Endothelial cell (in vitro differentiated cells): Measurements from ENCODE around the gene ZIC5. TPM values are rescaled to one million over a fixed set of nuclear protein-coding genes. Genes with fewer than 3 reads are reported as not detected.
"Not testable (repeated sequence)": the region's sequence is repeated elsewhere in the genome, so short reads cannot be mapped to it uniquely, and the experiment has no call there.

Source experiments
- DNase-seq: peaks from one replicate; pipeline ENCODE4 v3.0.0; 2021; ENCODE audit warnings: low spot score
- H3K27ac Mint-ChIP-seq: one replicate; pipeline ENCODE4 v1.8.0; 2021; ENCODE audit warnings: mixed read lengths, inconsistent platforms; ENCODE audit not compliant: unreplicated experiment
- H3K27me3 Mint-ChIP-seq: one replicate; pipeline ENCODE4 v1.8.0; 2021; ENCODE audit warnings: mild to moderate bottlenecking, moderate library complexity, mixed read lengths, inconsistent platforms; ENCODE audit not compliant: unreplicated experiment
- H3K36me3 Mint-ChIP-seq: one replicate; pipeline ENCODE4 v1.8.0; 2021; ENCODE audit warnings: mild to moderate bottlenecking, low read depth, mixed read lengths, inconsistent platforms; ENCODE audit not compliant: unreplicated experiment
- H3K4me1 Mint-ChIP-seq: one replicate; pipeline ENCODE4 v1.8.0; 2021; ENCODE audit warnings: mild to moderate bottlenecking, mixed read lengths, inconsistent platforms; ENCODE audit not compliant: unreplicated experiment
- H3K4me3 Mint-ChIP-seq: one replicate; pipeline ENCODE4 v1.8.0; 2021; ENCODE audit warnings: mild to moderate bottlenecking, mixed read lengths, inconsistent platforms; ENCODE audit not compliant: unreplicated experiment
- H3K9me3 Mint-ChIP-seq: one replicate; pipeline ENCODE4 v1.8.0; 2021; ENCODE audit warnings: mixed read lengths, inconsistent platforms; ENCODE audit not compliant: unreplicated experiment
- total RNA-seq: library from RNA; stranded (reverse); fragmentation: NEBNext Ultra II Directional; extraction: Animal tissue kit (Norgen Biotek cat#: 25700); gene quantifications from one replicate; pipeline ENCODE4 v1.2.1, GENCODE V29; 2021; ENCODE audit not compliant: unreplicated experiment
- TF ChIP-seq, protein P1 (sequence below): fragments of 200-600 bp; sonication (generic); IDR thresholded peaks from one replicate; pipeline ENCODE4 v1.5.0; 2021; ENCODE audit warnings: antibody characterized with exemption; ENCODE audit not compliant: unreplicated experiment

The ZIC5 gene
- total RNA-seq, 1 donor from 2014 or later = 0.10 TPM

DNA sequence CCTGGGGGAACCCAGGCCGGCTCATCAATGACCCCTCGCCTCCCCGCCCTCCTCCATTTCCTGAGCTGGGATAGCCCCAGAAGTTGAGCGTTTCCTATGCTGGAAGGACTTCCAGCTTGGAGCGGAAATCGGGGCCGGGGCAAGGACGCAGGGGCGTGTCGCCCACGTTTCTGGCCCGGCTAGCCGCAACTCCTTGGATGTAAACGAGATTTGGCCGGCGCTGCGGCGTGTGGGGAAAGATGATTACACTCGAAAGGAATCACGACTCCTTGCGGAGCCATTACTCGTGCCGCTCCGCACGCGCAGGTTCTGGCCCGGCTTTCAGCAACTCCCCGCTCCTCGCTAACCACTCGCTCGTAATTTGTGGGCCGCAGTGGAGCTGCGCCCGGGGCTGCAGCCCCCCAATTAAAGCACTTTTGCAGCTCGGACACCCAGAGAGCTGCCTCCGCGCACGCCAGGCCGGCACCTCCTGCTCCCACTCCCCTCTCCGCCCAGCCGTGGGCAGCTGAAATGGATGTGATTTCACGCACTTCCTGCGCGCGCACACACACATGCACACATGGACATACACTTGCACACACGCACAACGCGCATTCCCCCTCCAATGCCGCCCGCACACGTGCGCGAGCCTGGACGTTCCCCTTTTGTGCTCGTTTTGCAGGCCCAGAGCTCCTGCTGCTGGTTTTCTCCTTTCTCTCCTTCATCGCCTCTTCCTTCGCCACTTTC lies 15.7 kb downstream of the ZIC5 start:
- no peaks in the 10 kb centered on the region for H3K9me3 Mint-ChIP-seq
- peak; percentile 64 for DNase-seq
- H3K36me3 Mint-ChIP-seq = no peaks in the 10 kb centered on the region
- peak overlapping the region; percentile 87 for H3K4me3 Mint-ChIP-seq
- H3K27ac Mint-ChIP-seq = no peak overlapping the region
- TF ChIP-seq, protein P1, sequence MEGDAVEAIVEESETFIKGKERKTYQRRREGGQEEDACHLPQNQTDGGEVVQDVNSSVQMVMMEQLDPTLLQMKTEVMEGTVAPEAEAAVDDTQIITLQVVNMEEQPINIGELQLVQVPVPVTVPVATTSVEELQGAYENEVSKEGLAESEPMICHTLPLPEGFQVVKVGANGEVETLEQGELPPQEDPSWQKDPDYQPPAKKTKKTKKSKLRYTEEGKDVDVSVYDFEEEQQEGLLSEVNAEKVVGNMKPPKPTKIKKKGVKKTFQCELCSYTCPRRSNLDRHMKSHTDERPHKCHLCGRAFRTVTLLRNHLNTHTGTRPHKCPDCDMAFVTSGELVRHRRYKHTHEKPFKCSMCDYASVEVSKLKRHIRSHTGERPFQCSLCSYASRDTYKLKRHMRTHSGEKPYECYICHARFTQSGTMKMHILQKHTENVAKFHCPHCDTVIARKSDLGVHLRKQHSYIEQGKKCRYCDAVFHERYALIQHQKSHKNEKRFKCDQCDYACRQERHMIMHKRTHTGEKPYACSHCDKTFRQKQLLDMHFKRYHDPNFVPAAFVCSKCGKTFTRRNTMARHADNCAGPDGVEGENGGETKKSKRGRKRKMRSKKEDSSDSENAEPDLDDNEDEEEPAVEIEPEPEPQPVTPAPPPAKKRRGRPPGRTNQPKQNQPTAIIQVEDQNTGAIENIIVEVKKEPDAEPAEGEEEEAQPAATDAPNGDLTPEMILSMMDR = no peak
- H3K4me1 Mint-ChIP-seq = peaks cover 46% of the 10 kb centered on the region
- H3K27me3 Mint-ChIP-seq = peaks cover 27% of the 10 kb centered on the region

DNA sequence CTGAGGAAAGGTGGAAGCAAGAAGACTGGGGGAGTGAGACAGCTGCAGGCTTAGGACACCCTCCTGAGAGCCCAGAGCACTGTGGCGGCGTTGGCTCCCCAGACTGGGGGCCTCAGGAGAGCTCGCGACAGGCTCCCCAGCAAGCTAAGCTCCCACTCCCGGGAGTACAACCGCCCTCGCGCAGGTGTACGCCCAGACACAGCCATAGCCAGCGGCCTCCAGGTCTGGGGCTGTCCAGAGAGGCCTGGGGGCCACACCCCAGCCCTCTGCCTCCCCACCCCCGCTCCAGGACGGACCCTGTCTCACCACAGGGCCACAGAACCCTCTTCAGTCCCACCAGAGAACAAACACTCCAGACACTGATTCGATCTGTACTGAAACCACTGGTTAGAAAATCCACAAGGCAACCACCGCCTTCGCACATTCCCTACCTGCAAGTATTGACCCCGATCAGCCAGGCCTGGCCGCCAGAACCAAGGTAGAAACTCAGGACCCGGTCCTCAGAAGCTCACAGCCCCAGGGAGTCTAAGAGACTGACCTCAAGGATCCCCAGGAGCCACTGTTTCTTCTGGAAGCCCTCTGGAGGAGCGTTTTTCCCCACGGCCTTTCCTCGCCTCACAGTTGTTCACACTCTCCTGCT lies 16.3 kb downstream of the ZIC5 start:
- Mint-ChIP-seq H3K4me3 (peak overlapping the region; percentile 80), H3K27ac (no peak overlapping the region), H3K27me3 (peaks cover 25% of the 10 kb centered on the region), H3K9me3 (no peaks in the 10 kb centered on the region), H3K36me3 (no peaks in the 10 kb centered on the region), H3K4me1 (peaks cover 51% of the 10 kb centered on the region)
- DNase-seq = peak; percentile 8
- TF ChIP-seq, protein P1 = no peak

DNA sequence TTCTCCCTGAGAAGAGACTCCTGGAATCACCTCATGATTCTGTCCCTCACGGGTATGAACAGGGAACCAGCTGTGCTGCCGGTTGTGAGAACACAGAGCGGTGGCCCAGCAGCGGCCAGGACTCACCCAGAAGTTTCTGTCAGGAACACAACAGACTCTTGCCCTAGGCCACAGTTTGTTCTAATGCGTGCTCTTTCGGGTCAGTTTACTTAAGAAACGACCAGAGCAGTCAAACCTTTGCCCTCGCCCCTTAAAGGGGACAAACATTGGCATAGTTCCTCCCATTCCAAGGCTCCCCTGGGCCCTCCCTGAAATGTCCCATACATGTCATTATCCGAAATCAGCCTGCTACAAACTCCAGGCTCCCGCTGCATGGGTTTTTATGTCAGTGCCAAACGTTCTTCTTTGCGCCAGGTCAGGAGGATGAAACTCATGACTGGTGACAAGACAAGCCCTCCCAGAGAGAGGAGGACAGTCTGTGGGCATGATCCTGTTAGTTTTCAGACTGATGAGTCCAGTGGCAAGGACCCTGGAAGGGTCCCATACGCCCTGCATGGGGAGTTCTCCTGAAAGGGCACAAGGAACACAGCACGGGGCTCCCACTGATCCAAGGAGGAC lies 18.3 kb downstream of the ZIC5 start:
- Mint-ChIP-seq H3K4me1 (peaks cover 49% of the 10 kb centered on the region), H3K4me3 (no peak overlapping the region), H3K27me3 (peaks cover 19% of the 10 kb centered on the region), H3K36me3 (no peaks in the 10 kb centered on the region), H3K9me3 (no peaks in the 10 kb centered on the region), H3K27ac (no peak overlapping the region)
- TF ChIP-seq, protein P1 = no peak
- no peak for DNase-seq

DNA sequence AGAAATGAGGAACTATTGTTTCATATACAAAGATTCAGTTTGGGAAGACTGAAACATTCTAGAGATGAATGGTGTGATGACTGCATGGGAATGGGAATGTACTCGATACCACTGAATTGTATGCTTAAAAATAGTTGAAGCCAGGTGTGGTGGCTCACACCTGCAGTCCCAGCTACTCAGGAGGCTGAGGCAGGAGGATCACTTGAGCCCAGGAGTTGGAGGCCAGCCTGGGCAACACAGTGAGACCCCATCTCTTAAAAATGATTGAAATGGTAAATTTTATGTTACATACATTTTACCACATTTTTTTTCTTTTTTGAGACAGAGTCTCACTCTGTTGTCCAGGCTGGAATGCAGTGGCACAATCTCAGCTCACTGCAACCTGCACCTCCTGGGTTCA lies 19.9 kb downstream of the ZIC5 start:
- not testable (repeated sequence) for DNase-seq, H3K36me3 Mint-ChIP-seq, H3K9me3 Mint-ChIP-seq, H3K4me3 Mint-ChIP-seq, H3K27ac Mint-ChIP-seq
- Mint-ChIP-seq H3K4me1 (peaks cover 48% of the 10 kb centered on the region), H3K27me3 (peaks cover 12% of the 10 kb centered on the region)

DNA sequence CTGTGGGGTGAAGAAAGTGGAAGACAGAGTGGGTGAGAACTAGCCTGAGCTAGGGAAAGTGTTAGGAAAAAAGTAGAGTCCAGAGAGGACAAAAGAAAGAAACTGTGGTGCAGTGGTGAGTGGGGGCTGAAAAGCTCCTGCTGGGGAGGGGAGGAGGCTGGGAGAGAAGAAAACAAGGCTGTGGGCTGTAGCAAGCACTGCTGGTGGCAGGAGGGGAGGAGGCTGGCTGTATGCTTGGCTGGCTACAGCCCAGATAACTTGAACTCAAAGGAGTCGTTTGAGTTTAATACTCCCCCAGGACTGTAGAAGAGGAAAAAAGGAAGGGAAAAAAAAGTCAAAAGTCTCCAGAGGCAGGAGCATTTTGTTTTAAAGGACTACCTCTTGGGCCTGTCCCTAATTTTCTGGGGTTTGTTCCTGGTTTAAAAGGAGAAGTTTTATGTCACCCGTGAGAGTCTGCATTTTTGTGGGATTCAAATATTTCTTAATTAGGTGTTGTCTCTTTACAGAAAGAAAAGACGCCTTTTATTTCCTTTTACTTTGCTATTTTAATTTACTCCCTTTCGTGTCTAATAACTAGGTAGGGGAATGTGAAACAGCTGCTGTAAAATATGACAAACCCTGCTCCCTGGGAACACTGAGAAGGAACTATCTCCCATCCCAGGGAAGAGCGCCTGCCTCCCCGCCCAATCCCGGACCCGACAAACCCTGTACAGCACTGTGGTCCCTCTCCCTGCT lies 21.7 kb downstream of the ZIC5 start:
- Mint-ChIP-seq H3K36me3 (no peaks in the 10 kb centered on the region), H3K27ac (no peak overlapping the region), H3K27me3 (peaks cover 7% of the 10 kb centered on the region), H3K9me3 (no peaks in the 10 kb centered on the region), H3K4me3 (no peak overlapping the region), H3K4me1 (peaks cover 43% of the 10 kb centered on the region)
- DNase-seq = no peak
- TF ChIP-seq, protein P1 = no peak
